ENCODE data around the gene RITA1.
A peak's percentile ranks its signal among the peaks of the same experiment; 100 is the strongest.
"Not testable (repeated sequence)": the region's sequence is repeated elsewhere in the genome, so short reads cannot be mapped to it uniquely, and the experiment has no call there.

Gene RITA1

GRCh38 chr12:113185180-113186032 lies at the start of gene RITA1, which contains the start of gene DDX54:
Gene RITA1 (plus strand): TSS chr12:113185721. CDS start chr12:113186747, 1,026 bp downstream.
Gene DDX54 (minus strand): TSS chr12:113185478. CDS start chr12:113185451, 27 bp downstream.
- DNase-seq, result peak; percentile 49

- no peak for DNase-seq
Measured at GRCh38 chr12:113136128-113136989, 49.2 kb upstream of the RITA1 start.

- DNase-seq, result no peak
Measured at GRCh38 chr12:113136990-113137511, 48.5 kb upstream of the RITA1 start.

- no peak for DNase-seq
Measured at GRCh38 chr12:113137861-113138783, 47.4 kb upstream of the RITA1 start.

GRCh38 chr12:113138826-113139225 lies 46.7 kb upstream of the RITA1 start:
- no peak for DNase-seq

GRCh38 chr12:113140706-113141105 lies 44.8 kb upstream of the RITA1 start:
- no peak for DNase-seq

GRCh38 chr12:113141716-113142115 lies 43.8 kb upstream of the RITA1 start:
- not testable (repeated sequence) for DNase-seq

- no peak for DNase-seq
Measured at GRCh38 chr12:113142173-113142885, 43.2 kb upstream of the RITA1 start.

GRCh38 chr12:113142886-113143332 lies 42.6 kb upstream of the RITA1 start:
- no peak for DNase-seq

GRCh38 chr12:113143959-113144358 lies 41.6 kb upstream of the RITA1 start:
- no peak for DNase-seq

- DNase-seq, result no peak
Measured at GRCh38 chr12:113144806-113145205, 40.7 kb upstream of the RITA1 start.

GRCh38 chr12:113145720-113146551 lies 39.6 kb upstream of the RITA1 start:
- DNase-seq, result no peak

GRCh38 chr12:113146999-113147398 lies 38.5 kb upstream of the RITA1 start:
- DNase-seq, result no peak

- DNase-seq, result no peak
Measured at GRCh38 chr12:113149361-113150150, 36.0 kb upstream of the RITA1 start, which contains the start of gene CFAP73. Gene CFAP73 (plus strand): TSS chr12:113149724. CDS start chr12:113149858, 134 bp downstream.

- no peak for DNase-seq
Measured at GRCh38 chr12:113151655-113152054, 33.9 kb upstream of the RITA1 start.

- DNase-seq, result no peak
Measured at GRCh38 chr12:113152196-113152834, 33.2 kb upstream of the RITA1 start.

GRCh38 chr12:113152835-113153814 lies 32.4 kb upstream of the RITA1 start:
- no peak for DNase-seq
